H1 (cell line): ENCODE measurements around the gene CARM1.

Experiments
- KDM1A ChIP-seq: fragments of 200-600, 300-600 bp; sonication (generic); IDR thresholded peaks from 2 replicates; pipeline ENCODE4 v1.7.1; 2016; ENCODE audit warnings: mild to moderate bottlenecking, low read length, borderline replicate concordance
- SIN3A ChIP-seq, 2 experiments: IDR thresholded peaks in 1 of 2; conservative IDR thresholded peaks in 1 of 2; 2 replicates each; pipeline ENCODE4 v1.6.1; 2011 to 2012; ENCODE audit warnings: low read length in 2 of 2, improper control_type of control experiment in 1 of 2, low read depth in 1 of 2, mild to moderate bottlenecking in 1 of 2
- TF ChIP-seq, protein P1 (sequence below), 3 experiments: IDR thresholded peaks; 1 replicate in 2 of 3; 2 replicates in 1 of 3; pipeline versions ENCODE4 v1.5.1 to v1.6.1; 2011; ENCODE audit warnings: low read length in 3 of 3, mild to moderate bottlenecking in 3 of 3, inconsistent platforms in 2 of 3, low read depth in 1 of 3, moderate library complexity in 1 of 3; ENCODE audit not compliant: insufficient read depth in 1 of 3; ENCODE audit errors: control extremely low read depth in 1 of 3
- TF ChIP-seq, protein P2 (sequence below): IDR thresholded peaks from 2 replicates; pipeline ENCODE4 v1.6.1; 2012; ENCODE audit warnings: inconsistent platforms

DNA sequence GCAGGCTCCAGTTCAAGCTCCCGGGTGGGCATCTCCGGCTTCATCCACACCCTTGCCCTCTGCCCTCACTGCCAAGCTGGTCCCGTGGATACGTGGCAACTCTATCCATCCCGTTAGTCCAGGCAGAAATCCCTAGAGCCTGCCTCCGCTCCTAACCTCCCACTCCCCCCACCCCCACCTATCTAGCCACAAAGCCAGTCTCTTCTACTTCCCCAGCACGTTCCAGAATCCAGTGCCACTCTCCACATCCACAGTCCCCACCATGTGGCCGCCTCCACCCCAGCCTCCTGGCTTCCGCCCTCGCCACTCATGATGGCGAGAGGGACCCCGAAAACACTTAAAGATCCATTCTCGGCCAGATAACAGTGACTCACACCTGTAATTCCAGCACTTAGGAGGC, 53.2 kb downstream of the CARM1 start:
- TF ChIP-seq KDM1A = no peak
- no peak for TF ChIP-seq SIN3A (conservative IDR thresholded peaks at IDR 0.05 in 1 of 2, IDR thresholded peaks at IDR 0.05 in 1 of 2; ENCODE audit: low read depth in 1 of 2, low read length in 2 of 2)
- TF ChIP-seq, protein P1, sequence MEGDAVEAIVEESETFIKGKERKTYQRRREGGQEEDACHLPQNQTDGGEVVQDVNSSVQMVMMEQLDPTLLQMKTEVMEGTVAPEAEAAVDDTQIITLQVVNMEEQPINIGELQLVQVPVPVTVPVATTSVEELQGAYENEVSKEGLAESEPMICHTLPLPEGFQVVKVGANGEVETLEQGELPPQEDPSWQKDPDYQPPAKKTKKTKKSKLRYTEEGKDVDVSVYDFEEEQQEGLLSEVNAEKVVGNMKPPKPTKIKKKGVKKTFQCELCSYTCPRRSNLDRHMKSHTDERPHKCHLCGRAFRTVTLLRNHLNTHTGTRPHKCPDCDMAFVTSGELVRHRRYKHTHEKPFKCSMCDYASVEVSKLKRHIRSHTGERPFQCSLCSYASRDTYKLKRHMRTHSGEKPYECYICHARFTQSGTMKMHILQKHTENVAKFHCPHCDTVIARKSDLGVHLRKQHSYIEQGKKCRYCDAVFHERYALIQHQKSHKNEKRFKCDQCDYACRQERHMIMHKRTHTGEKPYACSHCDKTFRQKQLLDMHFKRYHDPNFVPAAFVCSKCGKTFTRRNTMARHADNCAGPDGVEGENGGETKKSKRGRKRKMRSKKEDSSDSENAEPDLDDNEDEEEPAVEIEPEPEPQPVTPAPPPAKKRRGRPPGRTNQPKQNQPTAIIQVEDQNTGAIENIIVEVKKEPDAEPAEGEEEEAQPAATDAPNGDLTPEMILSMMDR (IDR thresholded peaks at IDR 0.05; ENCODE audit: control extremely low read depth in 1 of 3, insufficient read depth in 1 of 3, low read depth in 1 of 3, low read length in 3 of 3) = no peak
- TF ChIP-seq, protein P2, sequence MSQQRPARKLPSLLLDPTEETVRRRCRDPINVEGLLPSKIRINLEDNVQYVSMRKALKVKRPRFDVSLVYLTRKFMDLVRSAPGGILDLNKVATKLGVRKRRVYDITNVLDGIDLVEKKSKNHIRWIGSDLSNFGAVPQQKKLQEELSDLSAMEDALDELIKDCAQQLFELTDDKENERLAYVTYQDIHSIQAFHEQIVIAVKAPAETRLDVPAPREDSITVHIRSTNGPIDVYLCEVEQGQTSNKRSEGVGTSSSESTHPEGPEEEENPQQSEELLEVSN = no peak
